Cardiac fibroblast (primary cell): ENCODE measurements around the gene PARD3B.
A peak's percentile ranks its signal among the peaks of the same experiment; 100 is the strongest.

Experiments used
- DNase-seq, 2 donors: peaks; one replicate each; pipeline versions ENCODE4 v3.0.0 to v3.0.0-alpha.2; 2010; ENCODE audit warnings: low read depth in 2 of 2
- H3K4me3 ChIP-seq, 2 donors: replicated peaks in 1 of 2; 1 replicate in 1 of 2; 2 replicates in 1 of 2; pipeline ENCODE4 v1.5.1; 2011; ENCODE audit warnings: low read depth in 2 of 2, low read length in 2 of 2, mild to moderate bottlenecking in 2 of 2, moderate library complexity in 1 of 2
- CTCF ChIP-seq: IDR thresholded peaks from one replicate; pipeline ENCODE4 v1.5.1; 2011; ENCODE audit warnings: low read depth, mild to moderate bottlenecking, low read length, inconsistent platforms

Gene PARD3B

DNA sequence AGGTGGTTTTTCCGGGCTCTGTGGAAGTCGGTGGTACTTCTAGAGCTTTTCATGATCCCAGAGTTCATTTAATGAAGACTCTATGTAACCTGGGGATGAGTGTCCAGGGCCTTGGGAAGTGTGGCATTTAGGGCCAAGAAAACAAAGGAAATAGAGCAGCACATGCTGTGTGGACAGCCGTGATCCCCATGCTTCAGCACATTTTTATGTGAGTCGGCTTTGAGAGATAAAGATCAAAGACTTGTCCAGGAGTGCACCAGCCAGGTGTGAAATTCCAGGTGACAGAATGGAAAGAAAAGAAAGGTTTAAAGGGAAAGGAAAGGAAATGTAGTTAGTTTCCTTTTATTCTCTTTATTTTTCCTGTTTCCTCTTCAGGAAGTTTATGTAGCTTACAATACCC lies 879.1 kb downstream of the PARD3B start:
- DNase-seq, result no peak
- H3K4me3 ChIP-seq, result no peak overlapping the region
- no peak for TF ChIP-seq CTCF

- no peak overlapping the region for H3K4me3 ChIP-seq
- no peak for TF ChIP-seq CTCF
- DNase-seq, result no peak
These were observed 879.8 kb downstream of the PARD3B start for GRCh38 chr2:205425102-205425501.

DNA sequence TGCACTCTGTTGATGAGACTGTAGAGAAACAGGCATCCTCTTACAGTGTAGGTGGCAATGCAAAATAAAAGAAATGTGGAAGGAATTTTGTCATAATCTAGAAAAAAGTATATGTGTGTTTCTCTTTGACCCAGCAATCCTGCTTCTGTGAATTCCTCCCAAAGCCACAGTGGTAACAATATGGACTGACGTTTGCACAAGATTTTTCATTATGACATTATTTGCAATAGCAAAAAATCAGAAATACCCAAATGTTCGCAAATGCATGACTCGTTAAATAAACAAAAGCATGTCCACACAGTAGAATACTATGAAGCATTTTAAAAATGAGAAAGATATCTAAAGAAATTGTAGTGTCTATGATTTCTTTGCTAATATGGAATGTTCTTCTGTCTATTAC lies 881.8 kb downstream of the PARD3B start:
- peak; percentile 39 to 81 for DNase-seq
- no peak overlapping the region for H3K4me3 ChIP-seq
- no peak for TF ChIP-seq CTCF

- H3K4me3 ChIP-seq, result no peak overlapping the region
- TF ChIP-seq CTCF, result no peak
- DNase-seq, result no peak
These were observed 883.5 kb downstream of the PARD3B start for GRCh38 chr2:205428811-205429210.

DNA sequence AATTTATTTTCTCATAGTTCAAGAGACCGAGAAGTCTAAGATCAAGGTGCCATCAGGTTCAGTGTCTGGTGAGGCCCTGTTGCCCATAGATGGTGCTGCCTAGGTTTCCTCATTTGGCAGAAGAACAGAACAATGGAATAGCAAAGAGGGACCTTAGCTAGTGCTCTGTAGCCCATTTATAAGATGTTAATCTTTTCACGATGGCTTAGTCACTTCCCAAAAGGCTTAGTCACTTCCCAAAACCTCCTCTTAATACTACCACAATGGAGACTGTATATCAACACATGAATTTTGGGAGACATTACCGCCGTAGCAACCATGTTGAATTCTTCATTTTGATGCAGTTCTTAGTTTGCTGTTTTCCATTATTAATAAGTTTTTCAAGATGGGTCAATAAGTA lies 890.7 kb downstream of the PARD3B start:
- peak in 1 of 2 donors; percentile 71 for DNase-seq

DNA sequence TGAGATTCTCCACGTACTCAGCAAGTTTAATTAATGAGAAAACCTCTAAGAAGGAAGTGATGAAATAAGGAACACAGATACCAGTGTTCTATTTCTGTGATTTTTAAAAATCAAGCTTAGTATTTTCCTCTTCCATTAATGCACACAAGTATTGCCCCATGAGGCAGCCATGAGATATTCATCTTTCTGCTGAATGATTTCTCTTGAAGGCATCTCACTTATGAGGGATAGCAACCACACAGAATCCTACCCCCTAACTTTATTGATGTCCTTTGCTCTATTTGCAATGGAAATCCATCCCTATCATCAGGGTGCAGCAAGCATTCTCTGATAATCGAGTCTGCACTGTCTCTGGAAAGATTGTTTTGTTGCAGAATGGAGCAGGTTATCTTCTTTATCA lies 893.0 kb downstream of the PARD3B start:
- H3K4me3 ChIP-seq, result no peak overlapping the region
- DNase-seq, result peak; percentile 9 to 10
- TF ChIP-seq CTCF, result no peak

More for the DNA sequence above, 890.7 kb downstream of the PARD3B start:
- H3K4me3 ChIP-seq, result no peak overlapping the region
- TF ChIP-seq CTCF, result no peak

- H3K4me3 ChIP-seq, result no peak overlapping the region
- no peak for TF ChIP-seq CTCF
- no peak for DNase-seq
These were observed 894.3 kb downstream of the PARD3B start for GRCh38 chr2:205439621-205440020.
